GM19463 (cell line): ENCODE data around the gene LEFTY2.
A peak's percentile ranks its signal among the peaks of the same experiment; 100 is the strongest.
"Not testable (repeated sequence)": the region's sequence is repeated elsewhere in the genome, so short reads cannot be mapped to it uniquely, and the experiment has no call there.

Experiments used
- ATAC-seq: cut with Tn5 transposase; IDR thresholded peaks from one replicate; pipeline ENCODE4 v1.9.1; 2021; ENCODE audit warnings: mild to moderate bottlenecking, moderate library complexity; ENCODE audit not compliant: unreplicated experiment

Gene LEFTY2

GRCh38 chr1:225941187-225941941 lies at the start of gene LEFTY2:
LEFTY2 (minus strand) TSS chr1:225941220; CDS start chr1:225941140, 80 bp downstream.
- no peak for ATAC-seq

GRCh38 chr1:225987491-225988316 lies 46.7 kb upstream of the LEFTY2 start:
- no peak for ATAC-seq

GRCh38 chr1:225981714-225982113 lies 40.7 kb upstream of the LEFTY2 start:
- ATAC-seq: no peak

- ATAC-seq: no peak
These were observed 39.2 kb upstream of the LEFTY2 start for GRCh38 chr1:225980005-225980836.

GRCh38 chr1:225979421-225979820 lies 38.4 kb upstream of the LEFTY2 start:
- no peak for ATAC-seq

GRCh38 chr1:225977937-225978748 lies 37.1 kb upstream of the LEFTY2 start:
- ATAC-seq: peak; percentile 69

GRCh38 chr1:225975146-225975545 lies 34.1 kb upstream of the LEFTY2 start:
- ATAC-seq: not testable (repeated sequence)

- no peak for ATAC-seq
These were observed 33.4 kb upstream of the LEFTY2 start for GRCh38 chr1:225974454-225974853.

GRCh38 chr1:225973158-225973557 lies 32.1 kb upstream of the LEFTY2 start:
- ATAC-seq: no peak

- ATAC-seq: no peak
These were observed 31.5 kb upstream of the LEFTY2 start for GRCh38 chr1:225972344-225973152.

- not testable (repeated sequence) for ATAC-seq
These were observed 29.7 kb upstream of the LEFTY2 start for GRCh38 chr1:225970592-225971157.

- ATAC-seq: not testable (repeated sequence)
These were observed 28.7 kb upstream of the LEFTY2 start for GRCh38 chr1:225969751-225970150.

- ATAC-seq: no peak
These were observed 24.2 kb upstream of the LEFTY2 start for GRCh38 chr1:225965231-225965630.

GRCh38 chr1:225963735-225964530 lies 22.9 kb upstream of the LEFTY2 start:
- ATAC-seq: no peak

- peak; percentile 75 for ATAC-seq
These were observed 21.5 kb upstream of the LEFTY2 start for GRCh38 chr1:225962440-225962975.

GRCh38 chr1:225961659-225962439 lies 20.8 kb upstream of the LEFTY2 start:
- no peak for ATAC-seq

GRCh38 chr1:225958041-225958440 lies 17.0 kb upstream of the LEFTY2 start:
- no peak for ATAC-seq
